Activated CD4-positive, alpha-beta T cell treated with anti-CD3 and anti-CD28 coated beads for 1 hour (primary cell): ENCODE results near the gene SAA2.
"Not testable (repeated sequence)": the region's sequence is repeated elsewhere in the genome, so short reads cannot be mapped to it uniquely, and the experiment has no call there.

Experiments
- DNase-seq: peaks from one replicate; pipeline ENCODE4 v3.0.0-alpha.2; 2020

The SAA2 gene

DNA sequence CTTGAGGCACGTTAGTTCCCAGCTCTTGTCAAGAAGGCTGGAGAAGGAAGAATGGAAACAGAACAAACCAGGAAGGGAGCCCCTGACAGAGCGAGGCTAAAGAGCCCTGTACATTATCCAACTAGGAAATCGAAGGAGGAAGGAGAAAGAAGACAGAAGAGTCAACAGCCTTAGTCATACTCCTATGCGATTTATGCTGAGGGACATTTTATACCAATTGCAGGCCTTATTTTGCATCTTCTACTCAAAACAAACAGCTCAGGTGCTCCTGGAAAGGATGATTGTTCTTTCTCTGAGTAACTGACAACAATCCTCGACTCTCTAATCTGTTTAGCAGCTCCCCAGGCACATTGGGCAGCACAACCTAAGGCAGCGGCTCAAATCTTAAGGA lies 1.3 kb downstream of the SAA2 start:
- not testable (repeated sequence) for DNase-seq

DNA sequence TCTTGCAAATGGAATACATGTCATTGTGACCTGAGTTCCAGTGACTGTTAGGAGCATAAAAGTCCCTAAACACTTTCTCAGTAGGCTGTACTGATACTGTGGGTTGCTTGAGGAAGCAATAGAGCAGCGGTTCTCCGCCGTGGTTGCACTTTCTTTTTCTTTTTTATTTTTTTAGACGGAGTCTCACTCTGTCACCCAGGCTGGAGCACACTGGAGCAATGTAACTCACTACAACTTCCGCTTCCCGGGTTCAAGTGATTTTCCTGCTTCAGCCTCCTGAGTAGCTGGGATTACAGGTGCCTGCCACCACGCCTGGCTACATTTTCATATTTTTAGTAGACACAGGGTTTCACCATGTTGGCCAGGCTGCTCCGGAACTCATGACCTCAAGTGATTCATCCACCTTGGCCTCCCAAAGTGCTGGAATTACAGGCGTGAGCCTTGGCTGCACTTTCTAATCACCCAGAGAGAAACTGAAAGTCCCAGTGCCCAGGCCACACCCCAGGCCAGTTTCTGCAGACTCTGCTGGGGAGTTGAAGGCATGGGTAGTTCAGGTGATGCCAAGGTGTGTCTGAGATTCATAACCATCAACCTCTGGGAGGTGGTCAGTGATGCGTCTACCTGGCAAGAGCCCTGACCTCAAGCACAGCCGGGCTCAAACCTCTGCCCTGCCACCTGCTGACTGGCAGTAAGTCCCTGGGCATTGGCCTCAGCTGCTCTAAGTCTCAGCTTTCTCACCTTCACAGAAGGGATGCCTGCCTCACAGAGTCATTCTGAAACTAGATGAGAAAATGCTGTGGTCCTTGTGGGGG lies 1.9 kb downstream of the SAA2 start:
- not testable (repeated sequence) for DNase-seq

DNA sequence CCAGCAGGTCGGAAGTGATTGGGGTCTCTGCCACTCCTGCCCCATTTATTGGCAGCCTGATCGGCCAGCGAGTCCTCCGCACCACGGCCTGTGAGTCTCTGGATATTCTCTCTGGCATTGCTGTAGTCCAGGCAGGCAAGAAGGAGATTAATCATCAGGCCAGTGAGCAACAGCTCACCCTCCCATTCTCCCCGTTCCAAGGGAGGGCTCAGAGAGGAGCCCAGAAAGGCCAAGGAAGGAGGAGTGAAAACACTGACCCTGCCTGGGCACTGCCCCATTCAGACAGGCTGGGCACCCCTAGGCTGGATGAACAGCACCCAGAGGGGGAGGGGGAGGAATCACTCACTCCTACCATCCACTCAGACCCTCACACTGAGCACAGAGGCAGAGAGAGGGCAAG lies 3.1 kb downstream of the SAA2 start:
- DNase-seq, result no peak

DNA sequence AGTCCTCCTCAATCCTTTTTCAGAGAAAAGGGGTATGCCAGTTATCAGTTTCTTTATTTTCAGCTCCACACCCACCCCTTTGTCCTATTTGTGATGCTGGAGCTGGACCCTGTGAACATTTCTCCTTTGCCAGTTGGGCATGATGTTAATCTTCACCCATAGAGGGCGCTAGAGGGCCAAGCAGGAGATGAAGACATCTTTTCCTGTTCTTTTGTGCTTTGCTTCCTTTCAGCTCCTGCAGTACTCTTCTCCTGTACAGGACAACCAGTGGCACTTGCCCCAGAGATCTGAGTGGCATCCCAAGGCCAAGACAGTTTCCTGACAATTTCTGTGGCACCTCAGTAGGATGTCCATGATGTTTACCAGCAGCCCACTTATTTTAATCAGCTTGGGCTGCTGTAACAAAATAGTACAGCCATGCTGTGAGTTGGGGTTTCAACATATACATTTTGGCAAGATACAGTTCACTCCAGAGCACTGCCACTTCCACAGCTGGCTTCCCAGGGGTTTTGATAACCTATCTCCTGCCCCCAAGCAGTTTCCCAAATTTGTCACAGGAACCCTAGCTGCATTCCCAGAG lies 4.6 kb downstream of the SAA2 start:
- no peak for DNase-seq

DNA sequence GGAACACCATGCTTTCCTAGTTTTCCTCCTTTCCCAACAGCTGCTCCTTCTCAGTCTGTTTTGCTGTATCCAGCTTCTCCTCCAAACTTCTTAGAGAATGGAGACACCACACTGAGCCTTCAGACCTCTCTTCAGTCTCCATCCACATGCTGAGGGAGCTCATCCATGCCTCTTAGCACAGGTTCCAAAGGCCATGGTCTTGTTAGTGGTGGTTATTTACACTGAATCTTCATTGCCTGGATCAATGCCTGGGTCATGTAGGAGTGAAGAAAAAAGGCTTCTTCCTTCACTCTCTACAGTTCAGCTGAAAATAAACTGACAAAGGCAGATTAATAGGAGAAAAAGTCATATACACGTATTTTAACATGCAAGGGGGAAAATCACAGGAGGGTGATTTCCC lies 8.8 kb downstream of the SAA2 start:
- no peak for DNase-seq

DNA sequence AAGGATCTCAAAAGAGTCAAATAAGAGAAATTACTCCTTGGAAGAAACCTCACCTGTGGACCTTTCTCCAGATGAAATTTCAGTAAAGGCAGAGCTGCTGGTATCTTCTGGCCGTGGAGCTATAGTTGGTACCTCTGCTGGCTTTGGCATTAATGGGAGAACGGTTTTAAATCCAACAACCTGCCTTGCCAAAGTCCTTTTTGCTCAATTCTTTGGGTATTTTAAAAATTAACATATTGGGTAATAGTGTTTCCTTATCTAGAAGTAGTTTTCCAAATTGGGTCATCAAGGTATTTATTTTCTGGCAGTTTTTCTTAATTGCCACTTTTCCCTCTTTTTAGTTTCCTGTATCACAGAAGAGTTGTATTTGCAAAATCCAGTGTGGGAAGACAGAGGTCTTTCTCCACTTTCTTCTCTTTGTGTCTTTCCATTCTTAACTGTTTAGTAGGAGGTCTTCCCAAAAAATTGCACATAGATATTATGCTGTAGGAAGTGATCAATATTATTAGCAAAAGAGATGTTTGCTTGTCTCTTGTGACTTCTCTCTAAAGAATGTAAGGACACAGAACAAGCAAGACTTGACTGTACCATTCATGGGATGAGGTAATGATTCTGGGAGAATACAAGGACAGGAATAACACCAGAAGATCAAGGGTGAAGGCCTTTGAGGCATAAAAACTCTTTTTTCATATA lies 11.7 kb downstream of the SAA2 start, which contains the start of gene SAA4:
TSS of gene SAA4 (minus strand) at position 139 of the 693 bp plus-strand sequence. CDS start 876 bp downstream, outside the sequence.
- no peak for DNase-seq

DNA sequence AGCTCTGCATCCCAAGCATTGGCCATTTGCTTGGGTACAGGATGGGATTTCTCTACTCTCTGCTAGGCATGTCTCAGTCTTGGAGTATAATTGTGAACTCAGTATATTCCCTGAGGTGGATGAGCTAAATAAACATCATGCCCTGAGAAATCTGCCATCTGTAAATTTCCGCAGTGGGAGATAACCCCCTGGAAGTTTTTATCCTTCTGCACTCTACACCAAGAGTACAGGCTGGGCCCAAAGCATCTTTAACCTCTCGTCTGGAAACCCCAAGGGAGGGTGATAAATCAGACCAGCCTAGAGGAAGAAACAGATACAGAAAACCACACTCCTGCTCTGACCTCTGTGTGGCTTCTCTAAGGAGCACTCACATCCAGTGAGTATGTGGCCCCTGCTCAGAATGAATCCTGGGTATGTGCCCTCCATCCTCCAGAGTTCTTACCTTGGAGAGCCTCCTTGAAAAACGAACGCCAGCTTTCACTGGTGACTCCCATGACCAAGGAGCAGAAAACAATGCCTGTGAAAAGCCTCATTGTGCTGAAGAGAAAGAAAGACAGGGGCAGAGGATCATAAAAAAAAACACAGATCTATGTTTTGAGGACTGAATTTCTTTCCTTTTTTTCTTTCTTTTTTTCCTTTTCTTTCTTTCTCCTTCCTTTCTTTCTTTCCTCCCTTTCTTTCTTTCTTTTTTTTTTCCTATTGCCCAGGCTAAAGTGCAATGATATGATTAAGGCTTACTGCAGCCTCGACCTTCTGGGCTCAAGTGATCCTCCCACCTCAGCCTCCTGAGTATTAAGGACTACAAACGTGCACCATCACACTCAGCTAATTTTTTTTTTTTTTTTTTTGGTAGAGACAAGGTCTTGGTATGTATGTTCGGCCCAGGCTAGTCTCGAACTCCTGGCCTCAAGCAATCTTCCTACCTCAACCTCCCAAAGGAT lies 12.8 kb downstream of the SAA2 start:
- no peak for DNase-seq

DNA sequence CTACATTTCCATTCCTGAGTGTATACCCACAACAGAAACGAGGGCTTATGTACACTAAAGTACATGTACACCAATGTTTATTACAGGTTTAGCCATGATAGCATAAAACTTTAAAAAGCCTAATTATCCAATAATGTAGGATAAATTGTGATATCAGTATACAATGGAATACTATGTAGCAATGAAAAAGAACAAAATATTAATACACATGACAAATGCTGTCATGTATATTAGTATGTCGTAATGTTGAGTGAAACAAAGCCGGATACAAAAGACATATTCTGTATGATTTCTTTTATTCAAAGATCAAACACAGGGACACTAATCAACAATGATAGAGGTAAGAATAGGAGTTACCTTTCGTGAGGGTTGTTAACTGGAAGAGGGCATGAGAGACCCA lies 14.6 kb downstream of the SAA2 start:
- DNase-seq, result no peak

DNA sequence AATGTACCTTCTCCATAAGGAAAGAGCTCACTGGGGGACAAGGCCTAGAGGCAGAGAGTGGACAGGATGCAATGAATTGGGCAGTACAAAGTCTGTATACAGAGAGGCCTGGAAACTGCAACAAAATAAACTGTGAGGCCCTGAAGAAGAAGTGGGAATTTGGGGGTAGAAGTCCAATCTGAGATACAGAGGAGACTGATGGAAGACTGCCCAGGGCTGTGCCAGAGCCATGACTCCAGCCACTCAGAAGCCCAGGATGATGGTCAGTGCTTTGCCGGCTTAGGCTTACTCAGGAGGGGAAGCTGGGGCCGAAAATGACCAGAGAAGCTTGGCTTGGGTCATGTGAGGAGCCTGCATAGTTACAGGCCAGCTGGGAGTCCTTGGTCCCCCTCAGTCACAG lies 17.6 kb downstream of the SAA2 start:
- DNase-seq, result no peak

DNA sequence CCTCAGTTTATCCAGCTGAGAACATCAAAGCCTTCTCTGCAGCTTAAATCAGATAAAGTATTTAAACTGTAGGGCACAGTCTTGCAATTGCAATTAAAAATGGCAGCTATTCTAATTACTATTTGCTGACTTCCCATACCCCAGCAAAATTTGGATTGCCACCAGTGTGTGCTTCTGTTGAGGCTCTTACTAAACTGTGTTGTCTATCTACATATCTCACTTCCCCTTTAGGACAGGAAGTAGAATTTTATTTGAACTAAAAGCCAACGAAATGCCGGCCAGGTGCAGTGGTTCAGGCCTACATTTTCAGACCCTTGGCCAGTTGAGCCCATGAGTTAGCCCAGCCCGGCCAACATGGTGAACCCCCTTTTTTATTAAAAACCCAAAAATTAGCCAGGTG lies 19.0 kb downstream of the SAA2 start:
- no peak for DNase-seq

DNA sequence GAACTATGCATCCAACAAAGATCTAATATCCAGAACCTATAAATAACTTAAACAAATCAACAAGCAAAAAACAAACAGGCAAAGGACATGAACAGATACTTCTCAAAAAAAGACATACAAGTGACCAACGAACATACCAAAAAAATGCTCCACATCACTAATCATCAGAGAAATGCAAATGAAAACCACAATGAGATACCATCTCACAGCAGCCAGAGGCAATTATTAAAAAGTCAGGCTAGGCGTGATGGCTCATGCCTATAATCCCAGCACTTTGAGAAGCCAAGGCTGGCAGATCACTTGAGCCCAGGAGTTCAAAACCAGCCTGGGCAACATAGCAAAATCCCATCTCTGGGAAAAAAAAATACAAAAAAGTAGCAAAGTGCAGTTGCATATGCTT lies 22.6 kb downstream of the SAA2 start:
- no peak for DNase-seq

DNA sequence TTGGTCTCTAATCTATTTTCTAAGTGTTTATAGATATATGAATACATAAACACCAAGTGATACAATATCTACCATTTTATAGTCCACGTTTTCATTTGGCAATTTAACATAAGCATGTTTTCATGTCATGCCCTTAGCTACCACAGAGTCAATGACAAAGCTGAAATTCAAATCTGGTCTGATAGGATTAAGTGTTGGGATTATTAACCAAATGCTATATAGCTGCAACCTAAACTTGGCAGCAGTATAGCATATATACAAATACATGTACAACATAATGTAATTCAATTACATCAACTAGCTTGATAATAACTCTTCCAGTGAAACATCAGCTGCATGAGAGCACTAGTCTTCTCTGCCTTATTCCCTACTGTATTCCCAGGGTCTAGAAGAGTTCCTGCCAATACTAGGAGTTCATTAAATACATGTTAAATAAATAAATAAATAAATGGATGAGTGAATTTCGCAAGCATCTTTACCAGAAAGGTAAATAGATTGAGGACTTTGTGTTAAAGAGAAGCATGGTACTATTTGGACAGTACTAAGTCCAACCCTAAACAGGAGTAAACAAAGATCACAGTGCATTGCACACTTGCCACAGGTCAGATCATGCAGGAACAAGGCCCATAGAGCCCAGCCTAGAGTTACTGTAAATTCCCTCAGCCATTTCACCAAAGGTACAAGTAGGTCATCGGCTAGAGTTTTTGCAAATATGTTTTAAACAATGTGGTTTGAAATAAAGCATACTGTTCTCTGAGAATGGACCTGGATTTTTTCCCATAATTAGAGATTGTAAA lies 24.7 kb downstream of the SAA2 start:
- DNase-seq, result no peak

DNA sequence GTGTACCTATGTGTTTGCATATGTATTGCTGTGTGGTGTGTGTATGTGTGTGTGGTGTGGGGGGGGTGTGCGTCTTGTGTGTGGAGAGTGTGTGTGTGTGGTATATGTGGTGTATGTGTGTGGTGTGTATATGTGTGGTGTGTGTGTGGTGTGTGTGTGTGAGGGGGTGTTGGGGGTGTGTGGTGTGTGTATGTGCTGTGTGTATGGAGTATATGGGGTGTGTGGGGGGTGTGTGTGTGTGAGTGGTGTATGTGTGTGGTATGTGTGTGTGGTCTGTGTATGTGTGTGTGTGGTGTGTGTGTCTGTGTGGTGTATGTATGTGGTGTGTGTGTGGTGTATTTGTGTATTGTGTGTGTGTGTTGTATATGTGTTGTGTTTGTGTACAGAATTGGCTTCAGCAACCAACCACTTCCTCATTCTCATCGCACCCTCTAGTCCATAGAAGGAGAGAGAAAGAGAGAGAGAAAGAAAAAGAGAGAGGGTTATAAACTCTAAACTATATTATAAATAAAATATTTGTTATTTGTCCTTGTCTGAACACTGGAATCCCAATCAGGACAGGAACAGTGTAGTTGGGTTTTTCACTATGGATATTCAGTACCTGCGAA lies 25.6 kb downstream of the SAA2 start:
- no peak for DNase-seq

DNA sequence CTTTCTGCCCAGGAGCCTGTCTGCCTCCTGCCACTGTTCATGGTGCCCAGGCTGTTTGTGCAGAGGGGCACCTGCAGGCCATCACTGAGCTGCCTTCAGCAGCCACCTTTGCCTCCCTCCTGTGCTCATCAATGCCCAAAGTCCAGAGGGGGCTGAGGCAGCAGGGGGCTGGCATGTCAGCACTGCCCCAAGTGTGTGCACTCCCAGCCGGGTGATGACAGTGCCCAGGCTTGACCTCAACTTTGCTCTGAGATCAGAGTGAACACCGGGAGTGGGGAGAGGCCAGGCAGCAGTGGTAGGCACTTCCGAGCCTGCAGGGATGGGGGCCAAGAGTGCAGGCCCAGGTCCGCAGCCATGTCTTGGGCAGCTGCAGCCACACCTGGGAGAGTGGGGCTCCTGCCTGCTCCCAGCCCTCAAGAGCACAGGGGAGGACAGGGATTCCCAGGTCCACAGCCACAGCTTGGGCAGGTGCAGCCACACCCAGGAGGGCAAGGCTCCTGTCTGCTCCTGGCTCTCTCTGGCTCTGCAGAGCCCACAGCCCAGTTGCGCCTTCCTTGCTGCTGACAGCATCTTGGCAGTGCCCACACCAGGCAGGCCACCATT lies 27.1 kb downstream of the SAA2 start:
- DNase-seq, result no peak

DNA sequence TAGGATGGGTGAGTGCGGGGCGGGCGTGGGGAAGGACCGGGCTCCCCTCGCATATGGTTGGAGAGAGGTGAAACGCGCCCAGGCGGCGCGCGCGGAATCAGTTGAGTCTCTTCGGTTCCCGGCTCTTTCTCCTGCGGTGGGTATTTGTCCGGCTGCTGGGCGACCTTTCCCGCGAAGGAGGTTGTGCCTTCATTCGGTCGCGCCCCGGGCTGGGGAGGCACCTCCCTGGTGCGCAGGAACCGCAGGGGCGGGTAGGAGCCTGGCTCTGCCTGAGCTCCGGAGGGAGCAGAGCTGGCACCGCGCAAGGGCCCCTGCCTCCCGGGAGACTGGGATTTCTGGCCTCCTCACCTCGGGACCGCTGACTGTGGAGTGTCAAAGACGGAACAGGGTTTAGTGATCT lies 39.4 kb downstream of the SAA2 start:
- no peak for DNase-seq

DNA sequence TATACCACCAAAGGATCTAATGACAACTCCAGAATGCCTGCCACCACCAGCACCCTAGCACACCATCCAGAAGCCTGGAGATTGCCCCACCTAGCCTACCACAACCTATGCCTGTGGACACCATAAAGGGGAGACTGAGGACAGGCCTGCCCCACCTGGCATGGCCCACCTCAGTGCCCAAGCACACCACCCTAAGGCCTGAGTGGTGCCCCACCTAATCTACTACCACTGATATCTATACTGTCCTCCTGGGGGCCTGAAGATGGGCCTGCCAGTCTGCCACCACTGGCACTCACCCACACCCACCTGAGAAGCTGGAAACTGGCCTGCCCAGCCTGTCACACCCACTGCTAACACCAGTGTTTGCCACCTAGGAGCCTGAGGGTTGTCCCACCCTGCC lies 43.7 kb downstream of the SAA2 start:
- no peak for DNase-seq

DNA sequence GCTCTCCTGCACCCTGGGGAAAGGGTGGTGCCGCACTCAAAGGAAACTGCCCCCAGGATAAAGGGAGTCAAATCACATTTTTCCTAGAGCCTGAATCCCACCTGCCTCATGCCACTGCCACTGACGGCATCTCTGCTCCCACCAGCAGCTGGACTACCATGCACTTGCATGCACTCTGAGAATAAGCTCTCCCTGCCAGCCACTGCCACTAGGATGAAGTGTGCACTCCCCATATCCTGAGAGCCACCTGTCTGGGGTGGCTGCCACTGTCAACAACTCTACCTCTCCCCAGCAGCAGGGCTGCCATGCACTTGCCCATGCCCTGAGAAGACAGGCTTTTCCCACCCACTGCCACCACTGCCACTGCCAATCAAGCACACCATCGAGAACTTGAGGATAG lies 44.2 kb downstream of the SAA2 start:
- no peak for DNase-seq

DNA sequence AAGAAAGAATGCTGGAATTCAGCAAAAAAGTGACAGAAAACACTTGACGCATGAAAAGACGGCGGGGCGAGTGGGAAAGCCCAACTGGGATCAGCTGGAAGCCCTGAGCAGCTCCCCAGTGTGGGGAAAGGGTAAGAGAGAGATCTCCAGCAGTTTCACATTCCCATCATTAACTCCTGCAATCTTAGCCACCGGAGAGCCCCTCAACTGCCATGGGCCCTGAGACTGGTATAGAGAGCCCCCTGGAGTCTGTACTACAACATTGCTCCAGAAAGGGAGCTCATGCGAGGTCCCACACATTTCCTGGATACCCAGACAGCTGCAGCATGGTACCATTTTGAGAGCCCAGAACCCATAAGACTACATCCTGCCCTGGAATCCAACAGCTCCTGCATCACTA lies 44.7 kb downstream of the SAA2 start:
- no peak for DNase-seq

DNA sequence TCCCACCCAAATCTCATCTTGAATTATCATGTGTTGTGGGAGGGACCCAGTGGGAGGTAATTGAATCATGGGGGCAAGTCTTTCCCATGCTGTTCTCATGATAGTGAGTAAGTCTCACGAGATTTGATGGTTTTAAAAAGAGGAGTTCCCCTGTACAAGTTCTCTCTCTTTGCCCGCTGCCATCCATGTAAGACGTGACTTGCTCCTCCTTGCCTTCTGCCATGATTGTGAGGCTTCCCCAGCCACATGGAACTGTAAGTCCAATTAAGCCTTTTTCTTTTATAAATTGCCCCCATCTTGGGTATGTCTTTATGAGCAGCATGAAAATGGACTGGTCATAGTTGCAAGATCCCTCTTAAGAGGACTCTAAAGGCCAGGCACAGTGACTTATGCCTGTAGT lies 50.7 kb downstream of the SAA2 start:
- DNase-seq, result not testable (repeated sequence)

DNA sequence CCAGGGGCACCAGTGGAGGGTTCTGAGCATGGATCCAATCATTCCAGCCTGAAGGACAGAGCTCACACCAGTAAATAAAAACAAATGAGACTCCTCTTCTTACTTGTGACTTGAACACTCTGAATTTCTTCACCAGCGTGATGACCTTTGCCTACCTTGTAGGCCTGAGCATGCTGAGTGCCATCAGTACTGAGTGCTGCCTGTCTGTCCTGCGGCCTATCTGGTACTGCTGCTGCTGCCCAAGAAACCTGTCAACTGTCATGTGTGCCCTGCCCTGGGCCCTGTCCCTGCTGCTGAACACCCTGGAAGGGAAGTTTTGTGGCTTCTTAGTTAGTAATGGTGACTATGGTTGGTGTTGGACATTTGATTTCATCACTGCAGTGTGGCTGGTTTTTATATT lies 51.9 kb downstream of the SAA2 start:
- DNase-seq, result no peak
